IMR-90 (cell line): ENCODE data around the gene SLC22A7. TPM values are rescaled to one million over a fixed set of nuclear protein-coding genes. Genes with fewer than 3 reads are reported as not detected.

ENCODE experiments used
- ATAC-seq: fragments of 200-7000 bp; cut with Tn5 transposase; 2 replicates; pipeline ENCODE4 v1.9.1; 2020; ENCODE audit warnings: low read depth, mild to moderate bottlenecking, moderate library complexity
- BruUV-seq: library from RNA; stranded (reverse); fragments of 400-500 nt; replicated peaks from 2 replicates; lab custom pipeline; 2021; lab: Mats Ljungman, UMichigan
- CTCF ChIA-PET: fragments of 300-600 bp; formaldehyde crosslinking; extraction: SDS; loops from one replicate; lab custom pipeline; 2021; ENCODE audit warnings: antibody characterized with exemption; lab: Yijun Ruan, JAX
- POLR2A ChIA-PET: fragments of 300-600 bp; sonication (Branson Sonifier 250); formaldehyde crosslinking; loops from one replicate; lab custom pipeline; 2022; ENCODE audit warnings: antibody characterized with exemption; ENCODE audit not compliant: unreplicated experiment; lab: Charles Lee
- DNase-seq: peaks from one replicate; pipeline ENCODE4 v3.0.0; 2013
- H2AFZ ChIP-seq: replicated peaks from 2 replicates; pipeline ENCODE3; 2013; ENCODE audit warnings: low read length, mild to moderate bottlenecking; ENCODE audit not compliant: poor library complexity
- H2AK5ac ChIP-seq: 2 replicates; pipeline ENCODE4 v1.6.1; 2013; ENCODE audit warnings: low read depth, low read length, inconsistent platforms
- H2AK9ac ChIP-seq: replicated peaks from 2 replicates; pipeline ENCODE3; 2013; ENCODE audit warnings: mild to moderate bottlenecking, low read depth, low read length, moderate library complexity; ENCODE audit not compliant: poor library complexity
- H2BK120ac ChIP-seq: 2 replicates; pipeline ENCODE4 v1.6.1; 2013; ENCODE audit warnings: low read depth, low read length, inconsistent platforms
- H2BK15ac ChIP-seq: 3 replicates; pipeline ENCODE4 v1.6.1; 2013; ENCODE audit warnings: low read depth, low read length, inconsistent platforms
- H2BK20ac ChIP-seq: 2 replicates; pipeline ENCODE4 v1.6.1; 2013; ENCODE audit warnings: low read depth, mild to moderate bottlenecking, inconsistent platforms, low read length, moderate library complexity
- H2BK5ac ChIP-seq: 2 replicates; pipeline ENCODE4 v1.6.1; 2013; ENCODE audit warnings: mild to moderate bottlenecking, low read depth, low read length, inconsistent platforms; ENCODE audit not compliant: poor library complexity, severe bottlenecking
- H3K14ac ChIP-seq: replicated peaks from 2 replicates; pipeline ENCODE4 v1.6.1; 2013; ENCODE audit warnings: low read depth, low read length, inconsistent platforms
- H3K18ac ChIP-seq: 2 replicates; pipeline ENCODE4 v1.6.1; 2013; ENCODE audit warnings: low read depth, low read length, control low read depth
- H3K23ac ChIP-seq: 2 replicates; pipeline ENCODE4 v1.6.1; 2013; ENCODE audit warnings: low read depth, low read length, inconsistent platforms
- H3K27ac ChIP-seq: 2 replicates; pipeline ENCODE4 v1.5.1; 2013; ENCODE audit warnings: mild to moderate bottlenecking, control low read depth, low read length; ENCODE audit not compliant: insufficient read depth
- H3K27me3 ChIP-seq: 2 replicates; pipeline ENCODE4 v1.6.1; 2013; ENCODE audit warnings: low read length; ENCODE audit not compliant: control insufficient read depth, insufficient read depth
- H3K36me3 ChIP-seq: 2 replicates; pipeline ENCODE4 v1.6.1; 2013; ENCODE audit warnings: low read length, mixed read lengths; ENCODE audit not compliant: control insufficient read depth, insufficient read depth
- H3K4ac ChIP-seq: 2 replicates; pipeline ENCODE4 v1.6.1; 2013; ENCODE audit warnings: low read depth, low read length, inconsistent platforms
- H3K4me1 ChIP-seq: 2 replicates; pipeline ENCODE4 v1.6.1; 2013; ENCODE audit warnings: low read length, mixed read lengths; ENCODE audit not compliant: control insufficient read depth, insufficient read depth
- H3K4me2 ChIP-seq: 2 replicates; pipeline ENCODE4 v1.6.1; 2013; ENCODE audit warnings: low read depth, mild to moderate bottlenecking, control low read depth, low read length, moderate library complexity
- H3K4me3 ChIP-seq: 2 replicates; pipeline ENCODE4 v1.5.1; 2013; ENCODE audit warnings: low read depth, mild to moderate bottlenecking, control low read depth, low read length, moderate library complexity; ENCODE audit not compliant: insufficient read depth
- H3K56ac ChIP-seq: 2 replicates; pipeline ENCODE4 v1.6.1; 2013; ENCODE audit warnings: low read length, inconsistent platforms; ENCODE audit not compliant: insufficient read depth; ENCODE audit errors: extremely low read depth
- H3K79me1 ChIP-seq, 2 experiments: 2 replicates each; pipeline ENCODE4 v1.6.1; 2013; ENCODE audit warnings: low read length in 2 of 2, inconsistent platforms in 1 of 2, low read depth in 1 of 2
- H3K9ac ChIP-seq: 2 replicates; pipeline ENCODE4 v1.6.1; 2013; ENCODE audit warnings: low read depth, low read length, control low read depth
- H3K9me1 ChIP-seq: 2 replicates; pipeline ENCODE4 v1.6.1; 2013; ENCODE audit warnings: low read length, inconsistent platforms; ENCODE audit not compliant: insufficient read depth
- H3K9me3 ChIP-seq: 2 replicates; pipeline ENCODE4 v1.6.1; 2013; ENCODE audit warnings: low read length; ENCODE audit not compliant: control insufficient read depth, insufficient read depth
- H4K20me1 ChIP-seq: 2 replicates; pipeline ENCODE4 v1.6.1; 2013; ENCODE audit warnings: low read length, inconsistent platforms; ENCODE audit not compliant: insufficient read depth
- H4K5ac ChIP-seq: 2 replicates; pipeline ENCODE4 v1.6.1; 2013; ENCODE audit warnings: mild to moderate bottlenecking, low read depth, low read length, control low read depth
- H4K8ac ChIP-seq, 2 experiments: 2 replicates each; pipeline ENCODE4 v1.6.1; 2013; ENCODE audit warnings: low read depth in 2 of 2, low read length in 2 of 2, control low read depth in 1 of 2, inconsistent platforms in 1 of 2
- H4K91ac ChIP-seq: 2 replicates; pipeline ENCODE4 v1.6.1; 2013; ENCODE audit warnings: low read depth, low read length, inconsistent platforms; ENCODE audit not compliant: insufficient read depth
- CEBPB ChIP-seq: IDR thresholded peaks from 2 replicates; pipeline ENCODE4 v1.6.1; 2012; ENCODE audit warnings: low read depth, low read length, improper control_type of control experiment
- CHD1 ChIP-seq: IDR thresholded peaks from 2 replicates; pipeline ENCODE4 v1.6.1; 2012; ENCODE audit warnings: low read depth, low read length, improper control_type of control experiment
- FOS ChIP-seq: fragments of 150-350 bp; IDR thresholded peaks from 2 replicates; pipeline ENCODE4 v1.6.1; 2016; ENCODE audit warnings: low read depth, low read length
- MAFK ChIP-seq: IDR thresholded peaks from 2 replicates; pipeline ENCODE4 v1.6.1; 2012; ENCODE audit warnings: low read depth, low read length, improper control_type of control experiment
- MAZ ChIP-seq: IDR thresholded peaks from 2 replicates; pipeline ENCODE4 v1.6.1; 2012; ENCODE audit warnings: low read depth, mild to moderate bottlenecking, low read length, improper control_type of control experiment, moderate library complexity, borderline replicate concordance
- NFE2L2 ChIP-seq: fragments of 150-350 bp; IDR thresholded peaks from 2 replicates; pipeline ENCODE4 v1.6.1; 2016; ENCODE audit warnings: low read depth, mild to moderate bottlenecking, low read length
- POLR2A ChIP-seq: IDR thresholded peaks from 2 replicates; pipeline ENCODE4 v1.6.1; 2012; ENCODE audit warnings: mild to moderate bottlenecking, low read depth, low read length
- RAD21 ChIP-seq: IDR thresholded peaks from 2 replicates; pipeline ENCODE4 v1.6.1; 2012; ENCODE audit warnings: low read length, improper control_type of control experiment
- RCOR1 ChIP-seq: IDR thresholded peaks from 2 replicates; pipeline ENCODE4 v1.6.1; 2012; ENCODE audit warnings: mild to moderate bottlenecking, low read length, improper control_type of control experiment; ENCODE audit not compliant: insufficient replicate concordance
- RFX5 ChIP-seq: IDR thresholded peaks from 2 replicates; pipeline ENCODE4 v1.8.0; 2012; ENCODE audit warnings: low read depth, mild to moderate bottlenecking, low read length, moderate library complexity
- SMC3 ChIP-seq: fragments of 150-350 bp; IDR thresholded peaks from 2 replicates; pipeline ENCODE4 v1.6.1; 2016; ENCODE audit warnings: low read depth, mild to moderate bottlenecking, antibody characterized with exemption, low read length, moderate library complexity
- WGBS, 2 experiments: methylation state at CpG; one replicate each; pipeline versions ENCODE4 v1.1.5 to v1.1.7; 2013; ENCODE audit warnings: missing lambda C conversion rate in 2 of 2; ENCODE audit not compliant: insufficient read length in 1 of 2; ENCODE audit errors: extremely low coverage in 2 of 2; 5-methylcytosine and 5-hydroxymethylcytosine counted together
- dilution Hi-C: fragments of 300-500 bp; cut with HindIII; formaldehyde crosslinking; loops from one replicate; pipeline ENCODE4 v1.14.3; 2018; ENCODE audit warnings: low sequenced_read_pairs; ENCODE audit not compliant: unreplicated experiment
- in situ Hi-C: fragments of 300-500 bp; cut with MboI; formaldehyde crosslinking; loops from 3 replicates; pipeline ENCODE4 v1.14.3; 2019; ENCODE audit warnings: low sequenced_read_pairs, inconsistent platforms, mixed read lengths
- intact Hi-C: fragments of 100-400 bp; cut with micrococcal nuclease; formaldehyde crosslinking; loops from 2 replicates; pipeline ENCODE4 v1.10.0; 2022
- polyA plus RNA-seq, 3 experiments: library from polyadenylated mRNA; depleted of rRNA; stranded (reverse); fragments of >200 nt; gene quantifications; 2 replicates each; pipeline ENCODE4 v1.2.3, GENCODE V29; 2012; ENCODE audit warnings: low replicate concordance in 1 of 3
- total RNA-seq: library from RNA; depleted of rRNA; stranded (reverse); fragments of >200 nt; gene quantifications from 2 replicates; pipeline ENCODE4 v1.2.3, GENCODE V29; 2012
- TF ChIP-seq, protein P1 (sequence below): fragments of 150-350 bp; IDR thresholded peaks from 2 replicates; pipeline ENCODE4 v1.6.1; 2016; ENCODE audit warnings: low read depth, mild to moderate bottlenecking, low read length, moderate library complexity, borderline replicate concordance
- TF ChIP-seq, protein P2 (sequence below): conservative IDR thresholded peaks from 2 replicates; pipeline ENCODE4 v1.5.1; 2012; ENCODE audit warnings: mild to moderate bottlenecking, low read depth, low read length, improper control_type of control experiment
- TF ChIP-seq, protein P3 (sequence below): fragments of 150-350 bp; IDR thresholded peaks from 2 replicates; pipeline ENCODE4 v1.6.1; 2017; ENCODE audit warnings: mild to moderate bottlenecking, antibody characterized with exemption, low read length, low read depth

SLC22A7 gene
- total and polyA plus RNA-seq, 2 of the 4 experiments (the other 2 are of a cell fraction): not detected

DNA sequence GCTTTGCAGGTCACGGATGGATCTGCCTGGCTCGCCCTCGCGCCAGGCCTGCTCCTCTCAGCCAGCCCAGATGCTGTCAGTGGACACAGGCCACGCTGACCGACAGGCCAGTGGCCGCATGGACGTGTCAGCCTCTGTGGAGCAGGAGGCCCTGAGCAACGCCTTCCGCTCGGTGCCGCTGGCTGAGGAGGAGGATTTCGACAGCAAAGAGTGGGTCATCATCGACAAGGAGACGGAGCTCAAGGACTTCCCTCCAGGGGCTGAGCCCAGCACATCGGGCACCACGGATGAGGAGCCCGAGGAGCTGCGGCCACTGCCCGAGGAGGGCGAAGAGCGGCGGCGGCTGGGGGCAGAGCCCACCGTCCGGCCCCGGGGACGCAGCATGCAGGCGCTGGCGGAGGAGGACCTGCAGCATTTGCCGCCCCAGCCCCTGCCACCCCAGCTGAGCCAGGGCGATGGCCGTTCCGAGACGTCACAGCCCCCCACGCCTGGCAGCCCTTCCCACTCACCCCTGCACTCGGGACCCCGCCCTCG is 35.2 kb upstream of the SLC22A7 start:
- H3K14ac ChIP-seq: no peak overlapping the region
- H3K36me3 ChIP-seq: no peaks in the 10 kb centered on the region
- no peak overlapping the region for H2BK120ac ChIP-seq
- H3K27me3 ChIP-seq: peaks cover 34% of the 10 kb centered on the region
- no peak for ATAC-seq
- no peak overlapping the region for H3K23ac ChIP-seq
- H3K4me2 ChIP-seq: no peak overlapping the region
- no peak overlapping the region for H2AK5ac ChIP-seq
- H2BK5ac ChIP-seq: no peak overlapping the region
- no peak overlapping the region for H4K5ac ChIP-seq
- H4K8ac ChIP-seq: no peak overlapping the region
- in situ Hi-C loops: loop anchor here (5.0 kb wide), 1 partner anchor 69 kb away; no protein-coding TSS in a partner anchor
- H2BK15ac ChIP-seq: no peak overlapping the region
- intact Hi-C loops: loop anchor here (1.0 kb wide), 2 partner anchors 71 to 243 kb away; no protein-coding TSS in a partner anchor
- H4K20me1 ChIP-seq: no peaks in the 10 kb centered on the region
- no peak overlapping the region for H3K18ac ChIP-seq
- H3K79me1 ChIP-seq: no peaks in the 10 kb centered on the region
- no peak overlapping the region for H3K27ac ChIP-seq
- ChIA-PET CTCF (interaction anchor here (2.1 kb wide), 1 partner anchor 71 kb away, joined by 6 read pairs; no protein-coding TSS in a partner anchor), POLR2A (no interaction called here)
- dilution Hi-C loops: no loop called here
- TF ChIP-seq NFE2L2 (no peak), FOS (no peak), MAFK (no peak), RAD21 (no peak), RCOR1 (no peak), RFX5 (no peak), CEBPB (no peak), CHD1 (no peak), MAZ (no peak), SMC3 (no peak), POLR2A (no peak)
- TF ChIP-seq, protein P1, sequence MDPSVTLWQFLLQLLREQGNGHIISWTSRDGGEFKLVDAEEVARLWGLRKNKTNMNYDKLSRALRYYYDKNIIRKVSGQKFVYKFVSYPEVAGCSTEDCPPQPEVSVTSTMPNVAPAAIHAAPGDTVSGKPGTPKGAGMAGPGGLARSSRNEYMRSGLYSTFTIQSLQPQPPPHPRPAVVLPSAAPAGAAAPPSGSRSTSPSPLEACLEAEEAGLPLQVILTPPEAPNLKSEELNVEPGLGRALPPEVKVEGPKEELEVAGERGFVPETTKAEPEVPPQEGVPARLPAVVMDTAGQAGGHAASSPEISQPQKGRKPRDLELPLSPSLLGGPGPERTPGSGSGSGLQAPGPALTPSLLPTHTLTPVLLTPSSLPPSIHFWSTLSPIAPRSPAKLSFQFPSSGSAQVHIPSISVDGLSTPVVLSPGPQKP: no peak
- TF ChIP-seq, protein P2, sequence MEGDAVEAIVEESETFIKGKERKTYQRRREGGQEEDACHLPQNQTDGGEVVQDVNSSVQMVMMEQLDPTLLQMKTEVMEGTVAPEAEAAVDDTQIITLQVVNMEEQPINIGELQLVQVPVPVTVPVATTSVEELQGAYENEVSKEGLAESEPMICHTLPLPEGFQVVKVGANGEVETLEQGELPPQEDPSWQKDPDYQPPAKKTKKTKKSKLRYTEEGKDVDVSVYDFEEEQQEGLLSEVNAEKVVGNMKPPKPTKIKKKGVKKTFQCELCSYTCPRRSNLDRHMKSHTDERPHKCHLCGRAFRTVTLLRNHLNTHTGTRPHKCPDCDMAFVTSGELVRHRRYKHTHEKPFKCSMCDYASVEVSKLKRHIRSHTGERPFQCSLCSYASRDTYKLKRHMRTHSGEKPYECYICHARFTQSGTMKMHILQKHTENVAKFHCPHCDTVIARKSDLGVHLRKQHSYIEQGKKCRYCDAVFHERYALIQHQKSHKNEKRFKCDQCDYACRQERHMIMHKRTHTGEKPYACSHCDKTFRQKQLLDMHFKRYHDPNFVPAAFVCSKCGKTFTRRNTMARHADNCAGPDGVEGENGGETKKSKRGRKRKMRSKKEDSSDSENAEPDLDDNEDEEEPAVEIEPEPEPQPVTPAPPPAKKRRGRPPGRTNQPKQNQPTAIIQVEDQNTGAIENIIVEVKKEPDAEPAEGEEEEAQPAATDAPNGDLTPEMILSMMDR: no peak
- TF ChIP-seq, protein P3, sequence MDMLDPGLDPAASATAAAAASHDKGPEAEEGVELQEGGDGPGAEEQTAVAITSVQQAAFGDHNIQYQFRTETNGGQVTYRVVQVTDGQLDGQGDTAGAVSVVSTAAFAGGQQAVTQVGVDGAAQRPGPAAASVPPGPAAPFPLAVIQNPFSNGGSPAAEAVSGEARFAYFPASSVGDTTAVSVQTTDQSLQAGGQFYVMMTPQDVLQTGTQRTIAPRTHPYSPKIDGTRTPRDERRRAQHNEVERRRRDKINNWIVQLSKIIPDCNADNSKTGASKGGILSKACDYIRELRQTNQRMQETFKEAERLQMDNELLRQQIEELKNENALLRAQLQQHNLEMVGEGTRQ: no peak
- BruUV-seq: no TSS peak
- no peaks in the 10 kb centered on the region for H3K9me1 ChIP-seq
- H3K9me3 ChIP-seq: no peaks in the 10 kb centered on the region
- H2BK20ac ChIP-seq: no peak overlapping the region
- H3K4ac ChIP-seq: no peak overlapping the region
- no peak overlapping the region for H3K9ac ChIP-seq
- no peak overlapping the region for H4K91ac ChIP-seq
- WGBS, 2 experiments: 81% methylated on average over 23 of the region's 39 CpGs; no CpG with 5 or more reads in 1 of the 2 experiments
- H2AFZ ChIP-seq: peak overlapping the region; percentile 61
- H3K4me1 ChIP-seq: no peaks in the 10 kb centered on the region
- H3K4me3 ChIP-seq: no peak overlapping the region
- no peak overlapping the region for H2AK9ac ChIP-seq
- no peak for DNase-seq
- H3K56ac ChIP-seq: no peak overlapping the region
